Vagina (tissue), 2 donors: ENCODE measurements around the gene TM9SF3.

ENCODE experiments used
- POLR2A ChIP-seq, 2 donors: fragments of 450-650 bp; IDR thresholded peaks; one replicate each; pipeline ENCODE4 v1.6.1; 2017; ENCODE audit warnings: antibody characterized with exemption in 2 of 2, mild to moderate bottlenecking in 2 of 2, moderate library complexity in 2 of 2
- TF ChIP-seq, protein P1 (sequence below), 3 experiments: fragments of 450-650 bp in 2 of 3; fragments of 200-600 bp in 1 of 3; sonication (generic) in 1 of 3; IDR thresholded peaks; one replicate each; pipeline ENCODE4 v1.5.1; 2017 to 2019; ENCODE audit warnings: antibody characterized with exemption in 3 of 3, mild to moderate bottlenecking in 2 of 3, moderate library complexity in 2 of 3

DNA sequence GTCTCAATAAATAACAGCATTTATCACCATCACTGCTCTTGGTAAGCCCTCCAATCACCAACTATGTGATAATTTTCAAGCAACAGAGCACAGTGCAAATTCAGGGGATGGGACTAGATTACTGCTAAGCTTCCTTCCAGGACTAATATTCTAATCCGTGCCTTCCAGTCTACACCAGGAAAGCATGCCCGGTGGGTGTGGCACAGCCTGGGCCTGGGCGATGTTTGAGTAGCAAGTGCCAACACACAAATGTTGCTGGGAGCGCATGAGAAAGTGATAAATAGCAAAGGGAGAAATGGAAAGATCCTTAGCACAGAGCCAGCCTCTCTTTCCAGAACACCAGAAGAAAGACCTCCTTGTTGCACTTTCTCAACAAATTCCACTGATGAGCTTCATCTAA, 13.5 kb upstream of the TM9SF3 start:
- TF ChIP-seq, protein P1, sequence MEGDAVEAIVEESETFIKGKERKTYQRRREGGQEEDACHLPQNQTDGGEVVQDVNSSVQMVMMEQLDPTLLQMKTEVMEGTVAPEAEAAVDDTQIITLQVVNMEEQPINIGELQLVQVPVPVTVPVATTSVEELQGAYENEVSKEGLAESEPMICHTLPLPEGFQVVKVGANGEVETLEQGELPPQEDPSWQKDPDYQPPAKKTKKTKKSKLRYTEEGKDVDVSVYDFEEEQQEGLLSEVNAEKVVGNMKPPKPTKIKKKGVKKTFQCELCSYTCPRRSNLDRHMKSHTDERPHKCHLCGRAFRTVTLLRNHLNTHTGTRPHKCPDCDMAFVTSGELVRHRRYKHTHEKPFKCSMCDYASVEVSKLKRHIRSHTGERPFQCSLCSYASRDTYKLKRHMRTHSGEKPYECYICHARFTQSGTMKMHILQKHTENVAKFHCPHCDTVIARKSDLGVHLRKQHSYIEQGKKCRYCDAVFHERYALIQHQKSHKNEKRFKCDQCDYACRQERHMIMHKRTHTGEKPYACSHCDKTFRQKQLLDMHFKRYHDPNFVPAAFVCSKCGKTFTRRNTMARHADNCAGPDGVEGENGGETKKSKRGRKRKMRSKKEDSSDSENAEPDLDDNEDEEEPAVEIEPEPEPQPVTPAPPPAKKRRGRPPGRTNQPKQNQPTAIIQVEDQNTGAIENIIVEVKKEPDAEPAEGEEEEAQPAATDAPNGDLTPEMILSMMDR (IDR thresholded peaks at IDR 0.05) = no peak
- no peak for TF ChIP-seq POLR2A (IDR thresholded peaks at IDR 0.05)
